Fibroblast of lung (primary cell): ENCODE measurements around the gene ZGRF1. TPM values are rescaled to one million over a fixed set of nuclear protein-coding genes. Genes with fewer than 3 reads are reported as not detected.

Experiments used
- DNase-seq, 2 donors: peaks; one replicate each; pipeline versions ENCODE4 v3.0.0 to v3.0.0-alpha.2; 2010; ENCODE audit warnings: low read depth in 2 of 2
- H2AFZ ChIP-seq: 2 replicates; pipeline ENCODE4 v1.5.1; 2012; ENCODE audit warnings: low read length, control low read depth, inconsistent platforms
- H3K27ac ChIP-seq: 2 replicates; pipeline ENCODE4 v1.5.1; 2011; ENCODE audit warnings: low read length, control low read depth; ENCODE audit not compliant: insufficient read depth
- H3K27me3 ChIP-seq: 2 replicates; pipeline ENCODE4 v1.5.1; 2011; ENCODE audit warnings: mild to moderate bottlenecking, low read length; ENCODE audit not compliant: control insufficient read depth, insufficient read depth
- H3K36me3 ChIP-seq: 2 replicates; pipeline ENCODE4 v1.5.1; 2011; ENCODE audit warnings: low read length; ENCODE audit not compliant: control insufficient read depth, insufficient read depth
- H3K4me1 ChIP-seq: 2 replicates; pipeline ENCODE4 v1.5.1; 2011; ENCODE audit warnings: low read length; ENCODE audit not compliant: control insufficient read depth, insufficient read depth; ENCODE audit errors: extremely low read depth
- H3K4me2 ChIP-seq: 2 replicates; pipeline ENCODE4 v1.5.1; 2011; ENCODE audit warnings: low read length, control low read depth; ENCODE audit not compliant: insufficient read depth; ENCODE audit errors: extremely low read depth
- H3K4me3 ChIP-seq, 4 experiments: fragments of 200-600 bp in 1 of 4; sonication (generic) in 1 of 4; replicated peaks in 1 of 4; 2 replicates each; pipeline ENCODE4 v1.5.1; 2011 to 2016; ENCODE audit warnings: low read length in 4 of 4, low read depth in 3 of 4, mild to moderate bottlenecking in 3 of 4, control low read depth in 2 of 4, inconsistent platforms in 1 of 4, mixed read lengths in 1 of 4; ENCODE audit not compliant: insufficient read depth in 1 of 4; ENCODE audit errors: control extremely low read depth in 1 of 4
- H3K79me2 ChIP-seq: 2 replicates; pipeline ENCODE4 v1.5.1; 2012; ENCODE audit warnings: mild to moderate bottlenecking, low read length, inconsistent platforms; ENCODE audit not compliant: control insufficient read depth, insufficient read depth
- H3K9ac ChIP-seq: 2 replicates; pipeline ENCODE4 v1.5.1; 2011; ENCODE audit warnings: mild to moderate bottlenecking, low read length, control low read depth; ENCODE audit not compliant: insufficient read depth
- H3K9me3 ChIP-seq: 2 replicates; pipeline ENCODE4 v1.5.1; 2012; ENCODE audit warnings: low read depth, low read length; ENCODE audit not compliant: control insufficient read depth, insufficient read depth
- H4K20me1 ChIP-seq: 2 replicates; pipeline ENCODE4 v1.5.1; 2011; ENCODE audit warnings: low read length; ENCODE audit not compliant: control insufficient read depth, insufficient read depth; ENCODE audit errors: extremely low read depth
- CTCF ChIP-seq, 2 donors: IDR thresholded peaks in 1 of 2; conservative IDR thresholded peaks in 1 of 2; 1 replicate in 1 of 2; 2 replicates in 1 of 2; pipeline ENCODE4 v1.5.1; 2011 to 2012; ENCODE audit warnings: low read length in 2 of 2, control low read depth in 1 of 2, inconsistent platforms in 1 of 2, low read depth in 1 of 2, mild to moderate bottlenecking in 1 of 2
- EZH2 ChIP-seq: IDR thresholded peaks from 2 replicates; pipeline ENCODE4 v1.5.1; 2012; ENCODE audit warnings: low read length, control low read depth, mild to moderate bottlenecking; ENCODE audit errors: missing control alignments
- polyA plus RNA-seq, 2 donors: library from polyadenylated mRNA; depleted of rRNA in 1 of 2; stranded (reverse) in 1 of 2; unstranded in 1 of 2; fragments of >200 nt; gene quantifications; 2 replicates each; pipeline ENCODE4 v1.2.1, GENCODE V29; 2011 to 2012; ENCODE audit warnings: missing spikeins in 1 of 2
- total RNA-seq: library from RNA; depleted of rRNA; stranded (reverse); fragments of >200 nt; gene quantifications from 2 replicates; pipeline ENCODE4 v1.2.1, GENCODE V29; 2014

The ZGRF1 gene
- total and polyA plus RNA-seq, 2 donors (not counting 1 experiment from before 2014, with no cell fraction given): 3.1 to 5.8 TPM

DNA sequence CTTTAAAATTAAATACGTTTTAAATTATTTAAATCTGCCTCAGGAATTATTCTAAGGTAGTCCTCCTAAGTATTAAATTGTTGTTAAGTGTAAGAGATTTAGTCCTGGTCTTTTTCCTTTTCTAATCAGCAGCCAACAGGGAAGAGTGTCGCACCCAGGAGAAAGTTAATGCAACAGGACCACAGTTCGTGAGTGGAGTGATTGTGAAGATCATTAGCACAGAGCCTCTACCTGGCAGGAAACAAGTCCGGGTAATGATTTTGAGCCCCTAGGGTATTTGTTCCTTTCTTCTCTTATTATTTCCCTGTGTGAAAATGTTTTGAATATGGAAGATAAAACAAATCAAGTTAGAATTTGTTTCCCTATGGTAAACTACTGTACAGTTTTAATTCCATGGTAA, 13.6 kb upstream of the ZGRF1 start:
- Histone ChIP-seq H3K9me3 (no peaks in the 10 kb centered on the region), H3K4me3 (no peak overlapping the region), H4K20me1 (no peaks in the 10 kb centered on the region), H3K4me1 (no peaks in the 10 kb centered on the region), H3K79me2 (no peaks in the 10 kb centered on the region), H3K4me2 (no peak overlapping the region), H3K27me3 (no peaks in the 10 kb centered on the region), H2AFZ (no peak overlapping the region), H3K27ac (no peak overlapping the region), H3K36me3 (peaks cover 13% of the 10 kb centered on the region), H3K9ac (no peak overlapping the region)
- TF ChIP-seq CTCF (conservative IDR thresholded peaks at IDR 0.05 in 1 of 2, IDR thresholded peaks at IDR 0.05 in 1 of 2; ENCODE audit: low read depth in 1 of 2, low read length in 2 of 2): no peak
- no peak for DNase-seq

GRCh38 chr4:112649055-112649408, 12.3 kb upstream of the ZGRF1 start:
- no peak overlapping the region for H2AFZ ChIP-seq
- no peak overlapping the region for H3K27ac ChIP-seq
- H3K4me2 ChIP-seq: no peak overlapping the region
- no peak overlapping the region for H3K9ac ChIP-seq
- H3K4me1 ChIP-seq: no peaks in the 10 kb centered on the region
- no peaks in the 10 kb centered on the region for H3K79me2 ChIP-seq
- no peaks in the 10 kb centered on the region for H4K20me1 ChIP-seq
- H3K9me3 ChIP-seq: no peaks in the 10 kb centered on the region
- DNase-seq: no peak
- no peak overlapping the region for H3K4me3 ChIP-seq
- no peak for TF ChIP-seq EZH2
- TF ChIP-seq CTCF (conservative IDR thresholded peaks at IDR 0.05 in 1 of 2, IDR thresholded peaks at IDR 0.05 in 1 of 2; ENCODE audit: low read depth in 1 of 2, low read length in 2 of 2): no peak
- peaks cover 13% of the 10 kb centered on the region for H3K36me3 ChIP-seq
- no peaks in the 10 kb centered on the region for H3K27me3 ChIP-seq

- Histone ChIP-seq H3K9me3 (no peaks in the 10 kb centered on the region), H3K4me1 (no peaks in the 10 kb centered on the region), H3K27me3 (no peaks in the 10 kb centered on the region), H2AFZ (no peak overlapping the region), H3K4me3 (no peak overlapping the region), H3K36me3 (peaks cover 13% of the 10 kb centered on the region), H4K20me1 (no peaks in the 10 kb centered on the region), H3K27ac (no peak overlapping the region), H3K79me2 (no peaks in the 10 kb centered on the region), H3K9ac (no peak overlapping the region), H3K4me2 (no peak overlapping the region)
- TF ChIP-seq EZH2: no peak
- no peak for TF ChIP-seq CTCF (conservative IDR thresholded peaks at IDR 0.05 in 1 of 2, IDR thresholded peaks at IDR 0.05 in 1 of 2; ENCODE audit: low read depth in 1 of 2, low read length in 2 of 2)
- DNase-seq: peak in 1 of 2 donors; percentile 65
Observed at GRCh38 chr4:112648263-112649054, 11.8 kb upstream of the ZGRF1 start.
